Measurements from ENCODE around the gene CYRIA.

- TF ChIP-seq POLR2A (IDR thresholded peaks at IDR 0.05) (no peak), CTCF (IDR thresholded peaks at IDR 0.05) (no peak)
Observed at GRCh38 chr2:16644221-16644925, 21.3 kb downstream of the CYRIA start.

All from Peyer's patch (tissue), 4 donors.